Lung (tissue), 12 donors: Measurements from ENCODE around the gene SYT13. TPM values are rescaled to one million over a fixed set of nuclear protein-coding genes. Genes with fewer than 3 reads are reported as not detected.

ENCODE experiments used
- ATAC-seq: fragments of 200-7000 bp; cut with Tn5 transposase; one replicate; pipeline ENCODE4 v1.9.1; 2020; ENCODE audit warnings: moderate number of reproducible peaks; ENCODE audit not compliant: insufficient read depth, low FRiP score
- DNase-seq, 3 donors: peaks; one replicate each; pipeline ENCODE4 v3.0.0-alpha.2; 2013 to 2017
- H3K27ac ChIP-seq, 2 donors: one replicate each; pipeline ENCODE4 v1.5.1; 2013; ENCODE audit warnings: mild to moderate bottlenecking in 2 of 2, moderate library complexity in 2 of 2, control low read depth in 1 of 2, inconsistent platforms in 1 of 2, low read depth in 1 of 2, low read length in 1 of 2
- H3K27me3 ChIP-seq, 3 donors: one replicate each; pipeline ENCODE4 v1.5.1; 2013; ENCODE audit warnings: low read length in 2 of 3; ENCODE audit not compliant: control insufficient read depth in 3 of 3, insufficient read depth in 3 of 3
- H3K36me3 ChIP-seq, 4 donors: one replicate each; pipeline ENCODE4 v1.5.1; 2013; ENCODE audit warnings: low read length in 4 of 4, mild to moderate bottlenecking in 1 of 4, moderate library complexity in 1 of 4; ENCODE audit not compliant: control insufficient read depth in 4 of 4, insufficient read depth in 4 of 4
- H3K4me1 ChIP-seq, 5 donors: one replicate each; pipeline ENCODE4 v1.5.1; 2013; ENCODE audit warnings: low read length in 5 of 5, mild to moderate bottlenecking in 2 of 5, moderate library complexity in 1 of 5; ENCODE audit not compliant: control insufficient read depth in 5 of 5, insufficient read depth in 5 of 5
- H3K4me3 ChIP-seq: one replicate; pipeline ENCODE4 v1.5.1; 2013; ENCODE audit warnings: mild to moderate bottlenecking, control low read depth, moderate library complexity
- H3K9ac ChIP-seq, 2 donors: one replicate each; pipeline ENCODE4 v1.5.1; 2013; ENCODE audit warnings: low read length in 2 of 2, control low read depth in 1 of 2; ENCODE audit not compliant: insufficient read depth in 1 of 2
- H3K9me3 ChIP-seq, 4 donors: one replicate each; pipeline ENCODE4 v1.5.1; 2013; ENCODE audit warnings: low read length in 3 of 4, mild to moderate bottlenecking in 1 of 4, moderate library complexity in 1 of 4; ENCODE audit not compliant: control insufficient read depth in 4 of 4, insufficient read depth in 3 of 4
- CTCF ChIP-seq: IDR thresholded peaks from 2 replicates; pipeline ENCODE4 v1.5.1; 2012; ENCODE audit warnings: mild to moderate bottlenecking; ENCODE audit errors: control extremely low read depth, extremely low read depth
- WGBS, 2 donors: extraction: QIAGEN DNeasy Blood & Tissue Kit; methylation state at CpG; one replicate each; pipeline ENCODE4 v1.1.7; 2013; 5-methylcytosine and 5-hydroxymethylcytosine counted together
- polyA plus RNA-seq, 2 donors: library from polyadenylated mRNA; stranded (reverse); fragments of 200-250 nt; gene quantifications; one replicate each; pipeline ENCODE4 v1.2.1, GENCODE V29; 2013
- total RNA-seq, 2 donors: library from RNA; depleted of rRNA in 1 of 2; stranded (reverse); fragments of >200 nt in 1 of 2; gene quantifications; one replicate each; pipeline ENCODE4 v1.2.1, GENCODE V29; 2014 to 2021
- donor health status: control.
- donor health status: control.
- donor health status: Bipolar disorder and iron deficiency.
- donor health status: healthy.
- donor health status: DM: yes; HTN: yes; CAD: no.

Gene SYT13
- total and polyA plus RNA-seq, 4 donors: 0.06 to 6.2 (median 0.16) TPM

GRCh38 chr11:45215098-45215865 is 70.9 kb downstream of the SYT13 start:
- H3K4me3 ChIP-seq: no peak overlapping the region
- H3K27ac ChIP-seq: peak overlapping the region in 1 of 2 donors; percentile 18
- no peaks in the 10 kb centered on the region for H3K27me3 ChIP-seq
- H3K36me3 ChIP-seq: peaks cover 2 to 20% (median 16%) of the 10 kb centered on the region in 4 donors
- TF ChIP-seq CTCF: no peak
- H3K4me1 ChIP-seq: peaks cover 5 to 11% (median 8%) of the 10 kb centered on the region in 5 donors
- ATAC-seq (no peak), DNase-seq (no peak)
- no peaks in the 10 kb centered on the region for H3K9me3 ChIP-seq
- WGBS, 2 donors: 82 to 91% methylated on average over 4 of the region's 4 CpGs
- no peak overlapping the region for H3K9ac ChIP-seq

- no peak overlapping the region for H3K9ac ChIP-seq
- no peaks in the 10 kb centered on the region for H3K9me3 ChIP-seq
- H3K4me1 ChIP-seq: peaks cover 18 to 25% (median 21%) of the 10 kb centered on the region in 5 donors
- H3K36me3 ChIP-seq: peaks cover 0 to 19% (median 16%) of the 10 kb centered on the region in 4 donors
- ATAC-seq (no peak), DNase-seq (no peak)
- 92 to 100% methylated on average over 1 of the region's 1 CpG for WGBS, 2 donors
- H3K27ac ChIP-seq: no peak overlapping the region
- no peaks in the 10 kb centered on the region for H3K27me3 ChIP-seq
- H3K4me3 ChIP-seq: no peak overlapping the region
- TF ChIP-seq CTCF: no peak
These were observed 72.4 kb downstream of the SYT13 start for GRCh38 chr11:45213717-45214116.

DNA sequence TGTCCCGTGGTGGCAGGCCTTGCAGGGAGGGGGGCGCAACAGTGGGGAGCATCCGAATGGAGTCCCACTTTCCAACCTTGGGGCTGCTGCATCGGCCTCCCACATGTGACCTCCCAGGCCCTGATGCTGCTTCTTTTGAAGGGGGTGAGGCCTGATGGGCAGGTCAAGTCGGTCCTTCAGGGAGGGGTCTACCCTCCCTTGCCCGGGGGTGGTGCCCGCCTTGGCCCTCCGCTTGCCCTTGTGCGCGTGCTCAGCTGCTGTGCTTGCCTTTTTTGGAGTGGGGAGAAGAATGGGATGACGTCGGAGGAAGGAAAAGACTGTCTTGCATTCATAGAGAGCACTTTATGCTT is 72.8 kb downstream of the SYT13 start:
- Histone ChIP-seq H3K4me3 (no peak overlapping the region), H3K27me3 (no peaks in the 10 kb centered on the region), H3K9ac (no peak overlapping the region), H3K4me1 (peaks cover 21 to 30% (median 25%) of the 10 kb centered on the region in 5 donors), H3K36me3 (peaks cover 0 to 19% (median 16%) of the 10 kb centered on the region in 4 donors), H3K27ac (no peak overlapping the region), H3K9me3 (no peaks in the 10 kb centered on the region)
- ATAC-seq: no peak
- 83 to 91% methylated on average over 12 of the region's 12 CpGs for WGBS, 2 donors
- no peak for TF ChIP-seq CTCF
- no peak for DNase-seq
